Measurements from ENCODE around the gene SPO11. TPM values are rescaled to one million over a fixed set of nuclear protein-coding genes. Genes with fewer than 3 reads are reported as not detected.
A peak's percentile ranks its signal among the peaks of the same experiment; 100 is the strongest.

SPO11 gene
- total RNA-seq, 1 donor from 2014 or later: not detected

- no peak for TF ChIP-seq CTCF (IDR thresholded peaks at IDR 0.05)
- peak; percentile 0 for ATAC-seq (ENCODE audit: low read depth)
- intact Hi-C loops (cut with micrococcal nuclease): loop anchor here (1.0 to 10.0 kb wide), 11 partner anchors 10 to 1773 kb away; partner anchors contain the start of genes CTSZ, RAB22A, RTF2 and ZNF831
- ChIA-PET POLR2A (interaction anchor here (1.1 to 7.3 kb wide), 20 partner anchors 10 to 1260 kb away, joined by 3 to 244 read pairs (median 9); partner anchors contain the start of genes STX16 and ZBP1), CTCF (interaction anchor here (0.7 to 3.5 kb wide), 7 partner anchors 9 to 107 kb away, joined by 3 to 19 read pairs (median 5); no protein-coding TSS in a partner anchor)
- Mint-ChIP-seq H3K27ac (peak overlapping the region; percentile 91), H3K4me3 (peak overlapping the region; percentile 92), H3K9me3 (no peaks in the 10 kb centered on the region), H3K27me3 (no peaks in the 10 kb centered on the region), H3K4me1 (peaks cover 68% of the 10 kb centered on the region), H3K36me3 (ENCODE audit: low read depth) (peaks cover 43% of the 10 kb centered on the region)
- peak; percentile 45 for DNase-seq
Observed at GRCh38 chr20:57391439-57392301, 62.1 kb downstream of the SPO11 start.

- POLR2A ChIA-PET: interaction anchor here (1.2 to 7.3 kb wide), 16 partner anchors 9 to 1259 kb away, joined by 3 to 244 read pairs (median 12); partner anchors contain the start of genes STX16 and ZBP1
- ATAC-seq (ENCODE audit: low read depth) (peak; percentile 9), DNase-seq (peak; percentile 61)
- CTCF ChIA-PET: interaction anchor here (0.7 to 1.8 kb wide), 4 partner anchors 8 to 106 kb away, joined by 3 to 5 read pairs (median 4); no protein-coding TSS in a partner anchor
- TF ChIP-seq CTCF (IDR thresholded peaks at IDR 0.05): no peak
- Mint-ChIP-seq H3K27ac (peak overlapping the region; percentile 91), H3K27me3 (no peaks in the 10 kb centered on the region), H3K36me3 (ENCODE audit: low read depth) (peaks cover 53% of the 10 kb centered on the region), H3K9me3 (no peaks in the 10 kb centered on the region), H3K4me3 (peak overlapping the region; percentile 92), H3K4me1 (peaks cover 79% of the 10 kb centered on the region)
- intact Hi-C loops (cut with micrococcal nuclease): loop anchor here (1.0 to 10.0 kb wide), 7 partner anchors 9 to 1772 kb away; partner anchors contain the start of genes RTF2 and ZNF831
Observed at GRCh38 chr20:57392512-57393271, 63.1 kb downstream of the SPO11 start.

Other genes starting within 250 kb of the SPO11 start
- not detected in 2 replicates for gene BMP7, start 63.2 kb upstream of the SPO11 start, total RNA-seq
- 35.7 and 36.6 TPM in 2 replicates for gene RAE1, start 21.5 kb downstream of the SPO11 start, total RNA-seq
- 69.6 and 70.7 TPM in 2 replicates for gene RBM38, start 61.6 kb downstream of the SPO11 start, total RNA-seq
- not detected in 2 replicates for gene CTCFL, start 195.3 kb downstream of the SPO11 start, total RNA-seq
- gene PCK1, start 231.3 kb downstream of the SPO11 start, total RNA-seq: not detected in 2 replicates

Data from activated B cell treated with CpG ODN at 0.5 μM for 24 hours (primary cell).